Thyroid gland (tissue), 4 donors: ENCODE measurements around the gene EXOSC2. TPM values are rescaled to one million over a fixed set of nuclear protein-coding genes. Genes with fewer than 3 reads are reported as not detected.

Experiments
- DNase-seq, 2 donors: peaks; one replicate each; pipeline ENCODE4 v3.0.0-alpha.2; 2019
- H3K27ac ChIP-seq, 3 donors: fragments of 200-600 bp; sonication (generic); 1 replicate in 2 of 3; 2 replicates in 1 of 3; pipeline ENCODE4 v1.5.1; 2016 to 2019; ENCODE audit warnings: mild to moderate bottlenecking in 1 of 3, moderate library complexity in 1 of 3
- H3K27me3 ChIP-seq: fragments of 200-600 bp; sonication (generic); one replicate; pipeline ENCODE4 v1.5.1; 2019
- H3K36me3 ChIP-seq, 2 donors: fragments of 200-600 bp; sonication (generic); one replicate each; pipeline ENCODE4 v1.5.1; 2016 to 2019
- H3K4me1 ChIP-seq, 2 donors: fragments of 200-600 bp; sonication (generic); one replicate each; pipeline ENCODE4 v1.5.1; 2017 to 2019
- H3K4me3 ChIP-seq, 3 donors: fragments of 200-600 bp; sonication (generic); replicated peaks in 1 of 3; 1 replicate in 2 of 3; 2 replicates in 1 of 3; pipeline ENCODE4 v1.5.1; 2016; ENCODE audit warnings: mild to moderate bottlenecking in 1 of 3
- H3K9me3 ChIP-seq: fragments of 200-600 bp; sonication (generic); one replicate; pipeline ENCODE4 v1.5.1; 2017
- CTCF ChIP-seq, 6 experiments: fragments of 200-600 bp in 3 of 6; fragments of 450-650 bp in 3 of 6; sonication (generic) in 3 of 6; IDR thresholded peaks; one replicate each; pipeline ENCODE4 v1.5.1; 2016 to 2019; ENCODE audit warnings: antibody characterized with exemption in 6 of 6, mild to moderate bottlenecking in 2 of 6, inconsistent platforms in 1 of 6, moderate library complexity in 1 of 6
- POLR2A ChIP-seq, 2 donors: fragments of 450-650 bp; IDR thresholded peaks; one replicate each; pipeline ENCODE4 v1.6.1; 2017; ENCODE audit warnings: antibody characterized with exemption in 2 of 2, mild to moderate bottlenecking in 2 of 2, moderate library complexity in 1 of 2
- WGBS, 2 donors: methylation state at CpG; one replicate each; pipeline ENCODE4 v1.1.5; 2017; 5-methylcytosine and 5-hydroxymethylcytosine counted together
- intact Hi-C: fragments of 100-400 bp; cut with DNase I; formaldehyde crosslinking; loops from one replicate; pipeline ENCODE4 v1.15.1; 2023
- total RNA-seq, 4 donors: library from RNA; depleted of rRNA; stranded (reverse); fragments of >200 nt; gene quantifications; one replicate each; pipeline ENCODE4 v1.2.3, GENCODE V29; 2016

The EXOSC2 gene
- total RNA-seq, 4 donors from 2014 or later, result 19.2 to 21.6 (median 20.3) TPM

DNA sequence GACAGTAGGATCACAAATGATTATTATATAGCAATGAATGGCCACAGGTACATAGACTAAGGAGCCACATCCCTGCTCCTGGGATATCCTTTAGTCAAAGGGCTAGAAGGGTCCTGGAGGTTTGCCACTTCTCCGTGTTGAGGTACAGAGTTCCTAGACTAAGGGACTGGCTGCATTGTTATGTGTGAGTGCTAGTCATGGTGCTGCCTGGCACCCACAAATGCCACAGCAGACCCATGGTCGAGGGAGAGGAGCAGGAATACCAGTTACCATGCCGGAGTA is 47.4 kb downstream of the EXOSC2 start:
- TF ChIP-seq CTCF (IDR thresholded peaks at IDR 0.05), result no peak
- no peak for TF ChIP-seq POLR2A (IDR thresholded peaks at IDR 0.05)

GRCh38 chr9:130741831-130742449 is 48.4 kb downstream of the EXOSC2 start:
- Histone ChIP-seq H3K27ac (no peak overlapping the region), H3K27me3 (no peaks in the 10 kb centered on the region), H3K9me3 (no peaks in the 10 kb centered on the region), H3K4me1 (peaks cover 9 to 15% of the 10 kb centered on the region in 2 donors), H3K4me3 (no peak overlapping the region), H3K36me3 (no peaks in the 10 kb centered on the region)
- intact Hi-C loops, result no loop called here
- no peak for DNase-seq
- TF ChIP-seq CTCF (IDR thresholded peaks at IDR 0.05) (no peak), POLR2A (IDR thresholded peaks at IDR 0.05) (no peak)
- 91 to 99% methylated on average over 7 of the region's 7 CpGs for WGBS, 2 donors

More for the DNA sequence above, 47.4 kb downstream of the EXOSC2 start:
- DNase-seq, result no peak
- Histone ChIP-seq H3K4me3 (no peak overlapping the region), H3K27me3 (no peaks in the 10 kb centered on the region), H3K4me1 (peaks cover 8 to 15% of the 10 kb centered on the region in 2 donors), H3K9me3 (no peaks in the 10 kb centered on the region), H3K36me3 (no peaks in the 10 kb centered on the region), H3K27ac (no peak overlapping the region)
- intact Hi-C loops, result no loop called here
- 94 to 100% methylated on average over 3 of the region's 3 CpGs for WGBS, 2 donors

- no peak for DNase-seq
- H3K36me3 ChIP-seq, result no peaks in the 10 kb centered on the region
- no peak overlapping the region for H3K27ac ChIP-seq
- intact Hi-C loops, result no loop called here
- H3K4me1 ChIP-seq, result peaks cover 9 to 15% of the 10 kb centered on the region in 2 donors
- no peaks in the 10 kb centered on the region for H3K9me3 ChIP-seq
- no peaks in the 10 kb centered on the region for H3K27me3 ChIP-seq
- H3K4me3 ChIP-seq, result no peak overlapping the region
- TF ChIP-seq POLR2A (IDR thresholded peaks at IDR 0.05) (no peak), CTCF (IDR thresholded peaks at IDR 0.05) (no peak)
- 90 to 96% methylated on average over 4 of the region's 4 CpGs for WGBS, 2 donors
These were observed 50.1 kb downstream of the EXOSC2 start for GRCh38 chr9:130743656-130744055.

DNA sequence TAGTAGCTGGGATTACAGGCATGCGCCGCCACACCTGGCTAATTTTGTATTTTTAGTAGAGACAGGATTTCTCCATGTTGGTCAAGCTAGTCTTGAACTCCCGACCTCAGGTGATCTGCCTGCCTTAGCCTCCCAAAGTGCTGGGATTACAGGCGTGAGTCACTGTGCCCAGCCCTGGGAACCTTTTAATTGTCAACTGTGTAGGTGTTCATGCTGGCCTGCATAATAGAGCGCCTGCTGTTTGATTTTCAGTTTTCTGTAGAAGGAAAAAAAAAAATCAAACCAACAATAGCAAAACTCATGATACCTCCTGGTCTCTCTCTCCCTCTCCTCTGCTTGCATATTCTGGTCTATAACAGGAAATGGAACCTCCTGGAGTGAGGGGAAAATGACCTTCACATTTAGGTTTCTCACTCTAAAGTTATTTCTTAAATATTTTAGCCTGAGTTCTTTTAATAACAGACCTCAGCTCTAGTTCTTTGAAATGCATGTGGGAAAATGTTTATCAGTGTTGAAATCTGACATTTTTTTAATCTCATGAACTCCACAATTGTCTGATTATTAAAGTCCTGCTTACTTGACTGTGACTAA is 51.7 kb downstream of the EXOSC2 start:
- H3K36me3 ChIP-seq, result no peaks in the 10 kb centered on the region
- DNase-seq, result no peak
- peaks cover 9 to 15% of the 10 kb centered on the region in 2 donors for H3K4me1 ChIP-seq
- WGBS, 2 donors, result 89 to 96% methylated on average over 5 of the region's 5 CpGs
- TF ChIP-seq CTCF (IDR thresholded peaks at IDR 0.05), result no peak
- TF ChIP-seq POLR2A (IDR thresholded peaks at IDR 0.05), result no peak
- no peak overlapping the region for H3K4me3 ChIP-seq
- intact Hi-C loops, result no loop called here
- no peaks in the 10 kb centered on the region for H3K27me3 ChIP-seq
- peak overlapping the region in 1 of 3 donors; percentile 24 for H3K27ac ChIP-seq
- H3K9me3 ChIP-seq, result no peaks in the 10 kb centered on the region

DNA sequence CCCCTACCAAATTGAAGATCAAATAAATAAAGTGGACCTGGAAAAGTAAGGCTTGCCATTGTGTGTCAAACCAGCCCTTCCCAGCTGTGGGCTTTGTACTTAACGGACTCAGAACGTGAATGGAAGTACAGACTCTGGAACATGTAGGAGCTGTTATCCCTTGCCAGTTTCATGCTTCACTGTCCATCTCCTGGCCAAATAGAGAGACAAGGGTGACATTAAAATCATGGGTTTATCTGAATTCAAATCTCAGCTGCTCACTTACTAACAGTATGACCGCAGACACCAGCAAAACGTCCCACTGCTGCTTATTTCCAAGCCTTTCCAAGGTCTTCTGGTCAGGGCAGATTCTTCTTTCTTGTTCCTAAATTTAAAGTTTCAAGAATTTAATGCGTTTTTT is 52.2 kb downstream of the EXOSC2 start:
- DNase-seq, result no peak
- 55 to 60% methylated on average over 5 of the region's 5 CpGs for WGBS, 2 donors
- peak overlapping the region in 1 of 3 donors; percentile 24 for H3K27ac ChIP-seq
- H3K36me3 ChIP-seq, result no peaks in the 10 kb centered on the region
- H3K4me1 ChIP-seq, result peaks cover 9 to 15% of the 10 kb centered on the region in 2 donors
- H3K9me3 ChIP-seq, result no peaks in the 10 kb centered on the region
- H3K27me3 ChIP-seq, result no peaks in the 10 kb centered on the region
- intact Hi-C loops, result no loop called here
- TF ChIP-seq POLR2A (IDR thresholded peaks at IDR 0.05) (no peak), CTCF (IDR thresholded peaks at IDR 0.05) (no peak)
- H3K4me3 ChIP-seq, result no peak overlapping the region
